GM13976 (cell line): ENCODE measurements around the gene SEC22B.
"Not testable (repeated sequence)": the region's sequence is repeated elsewhere in the genome, so short reads cannot be mapped to it uniquely, and the experiment has no call there.

Experiments used
- DNase-seq: peaks from one replicate; pipeline ENCODE4 v3.0.0; 2012; ENCODE audit warnings: low spot score
- CTCF ChIP-seq: IDR thresholded peaks from 2 replicates; pipeline ENCODE4 v1.5.1; 2012; ENCODE audit warnings: borderline replicate concordance, mild to moderate bottlenecking; ENCODE audit not compliant: insufficient read depth; ENCODE audit errors: extremely low read depth, missing control alignments, control extremely low read depth
- in situ Hi-C: fragments of 300-500 bp; cut with MboI; formaldehyde crosslinking; loops from one replicate; pipeline ENCODE4 v1.12.0; 2022; ENCODE audit warnings: low sequenced_read_pairs, mixed read lengths, inconsistent platforms; ENCODE audit not compliant: unreplicated experiment

SEC22B gene

GRCh38 chr1:120133228-120133927 lies 42.9 kb downstream of the SEC22B start:
- in situ Hi-C loops = no loop called here
- no peak for TF ChIP-seq CTCF
- DNase-seq = no peak

GRCh38 chr1:120132406-120132763 lies 43.9 kb downstream of the SEC22B start:
- in situ Hi-C loops, DNase-seq: not testable (repeated sequence)

- DNase-seq, in situ Hi-C loops: not testable (repeated sequence)
Measured at GRCh38 chr1:120131611-120132405, 44.5 kb downstream of the SEC22B start.

GRCh38 chr1:120127921-120128320 lies 48.4 kb downstream of the SEC22B start:
- in situ Hi-C loops, DNase-seq: not testable (repeated sequence)

- DNase-seq, in situ Hi-C loops: not testable (repeated sequence)
Measured at GRCh38 chr1:120126216-120126615, 50.1 kb downstream of the SEC22B start.

GRCh38 chr1:120124628-120125027 lies 51.7 kb downstream of the SEC22B start:
- DNase-seq, in situ Hi-C loops: not testable (repeated sequence)

- DNase-seq, in situ Hi-C loops: not testable (repeated sequence)
Measured at GRCh38 chr1:120123813-120124510, 52.4 kb downstream of the SEC22B start.

GRCh38 chr1:120122262-120122893 lies 53.9 kb downstream of the SEC22B start:
- DNase-seq, in situ Hi-C loops: not testable (repeated sequence)

GRCh38 chr1:120121830-120122229 lies 54.5 kb downstream of the SEC22B start:
- DNase-seq, in situ Hi-C loops: not testable (repeated sequence)

- DNase-seq, in situ Hi-C loops: not testable (repeated sequence)
Measured at GRCh38 chr1:120120525-120120924, 55.8 kb downstream of the SEC22B start.

- in situ Hi-C loops = not testable (repeated sequence)
- DNase-seq = peak; percentile 1
Measured at GRCh38 chr1:120117371-120118177, 58.7 kb downstream of the SEC22B start.

GRCh38 chr1:120116094-120116493 lies 60.2 kb downstream of the SEC22B start:
- DNase-seq, in situ Hi-C loops: not testable (repeated sequence)

GRCh38 chr1:120113134-120113533 lies 63.2 kb downstream of the SEC22B start:
- in situ Hi-C loops, DNase-seq: not testable (repeated sequence)

GRCh38 chr1:120112212-120112611 lies 64.1 kb downstream of the SEC22B start:
- DNase-seq, in situ Hi-C loops: not testable (repeated sequence)

- DNase-seq, in situ Hi-C loops: not testable (repeated sequence)
Measured at GRCh38 chr1:120111771-120112170, 64.5 kb downstream of the SEC22B start.

GRCh38 chr1:120111008-120111407 lies 65.3 kb downstream of the SEC22B start:
- DNase-seq, in situ Hi-C loops: not testable (repeated sequence)
